Astrocyte (in vitro differentiated cells and primary cell): ENCODE measurements around the gene ACMSD. TPM values are rescaled to one million over a fixed set of nuclear protein-coding genes. Genes with fewer than 3 reads are reported as not detected.
"Not testable (repeated sequence)": the region's sequence is repeated elsewhere in the genome, so short reads cannot be mapped to it uniquely, and the experiment has no call there.

Experiments
- DNase-seq: peaks from one replicate; pipeline ENCODE4 v3.0.0-alpha.2; 2010; ENCODE audit warnings: low read depth
- FAIRE-seq: peaks from 2 replicates; lab custom pipeline; 2011; peaks lifted over from hg19 to GRCh38; lab: Jason Lieb, UNC
- H2AFZ ChIP-seq: 2 replicates; pipeline ENCODE4 v1.6.0; 2012; ENCODE audit warnings: low read depth, low read length, inconsistent platforms
- H3K27ac ChIP-seq: 2 replicates; pipeline ENCODE4 v1.5.1; 2011; ENCODE audit warnings: low read depth, low read length, inconsistent platforms
- H3K27me3 ChIP-seq: 2 replicates; pipeline ENCODE4 v1.6.0; 2011; ENCODE audit warnings: low read length, inconsistent platforms; ENCODE audit not compliant: insufficient read depth
- H3K36me3 ChIP-seq: 2 replicates; pipeline ENCODE4 v1.5.1; 2011; ENCODE audit warnings: low read length, inconsistent platforms; ENCODE audit not compliant: insufficient read depth
- H3K4me1 ChIP-seq: 2 replicates; pipeline ENCODE4 v1.5.1; 2011; ENCODE audit warnings: low read length, inconsistent platforms; ENCODE audit not compliant: insufficient read depth
- H3K4me2 ChIP-seq: 2 replicates; pipeline ENCODE4 v1.6.0; 2012; ENCODE audit warnings: low read length, inconsistent platforms
- H3K4me3 ChIP-seq: 2 replicates; pipeline ENCODE4 v1.5.1; 2011; ENCODE audit warnings: low read depth, mild to moderate bottlenecking, low read length, inconsistent platforms; ENCODE audit not compliant: insufficient read depth
- H3K79me2 ChIP-seq: 2 replicates; pipeline ENCODE4 v1.6.0; 2012; ENCODE audit warnings: mild to moderate bottlenecking, low read length, inconsistent platforms; ENCODE audit not compliant: insufficient read depth
- H3K9ac ChIP-seq: 2 replicates; pipeline ENCODE4 v1.6.0; 2012; ENCODE audit warnings: mild to moderate bottlenecking, low read length, inconsistent platforms
- H3K9me3 ChIP-seq: 2 replicates; pipeline ENCODE4 v1.5.1; 2012; ENCODE audit warnings: low read depth, mild to moderate bottlenecking, low read length, inconsistent platforms; ENCODE audit not compliant: insufficient read depth
- H4K20me1 ChIP-seq: 2 replicates; pipeline ENCODE4 v1.6.0; 2012; ENCODE audit warnings: low read length, inconsistent platforms; ENCODE audit not compliant: insufficient read depth
- H3K27ac Mint-ChIP-seq: one replicate; pipeline ENCODE4 v1.8.0; 2021; ENCODE audit warnings: mild to moderate bottlenecking, mixed read lengths; ENCODE audit not compliant: unreplicated experiment
- H3K27me3 Mint-ChIP-seq: one replicate; pipeline ENCODE4 v1.8.0; 2021; ENCODE audit warnings: low read depth, mixed read lengths; ENCODE audit not compliant: unreplicated experiment
- H3K36me3 Mint-ChIP-seq: one replicate; pipeline ENCODE4 v1.8.0; 2021; ENCODE audit warnings: low read depth, mixed read lengths; ENCODE audit not compliant: unreplicated experiment
- H3K4me1 Mint-ChIP-seq: one replicate; pipeline ENCODE4 v1.8.0; 2021; ENCODE audit warnings: low read depth, mixed read lengths; ENCODE audit not compliant: unreplicated experiment
- H3K4me3 Mint-ChIP-seq: one replicate; pipeline ENCODE4 v1.8.0; 2021; ENCODE audit warnings: mild to moderate bottlenecking, moderate library complexity, mixed read lengths; ENCODE audit not compliant: unreplicated experiment
- H3K9me3 Mint-ChIP-seq: one replicate; pipeline ENCODE4 v1.8.0; 2021; ENCODE audit warnings: mild to moderate bottlenecking, mixed read lengths; ENCODE audit not compliant: unreplicated experiment
- CTCF ChIP-seq: IDR thresholded peaks from 2 replicates; pipeline ENCODE4 v1.5.1; 2011; ENCODE audit warnings: low read depth, mild to moderate bottlenecking, inconsistent platforms, low read length, moderate library complexity; ENCODE audit not compliant: insufficient read depth
- EZH2 ChIP-seq: IDR thresholded peaks from 2 replicates; pipeline ENCODE4 v1.6.1; 2012; ENCODE audit warnings: mild to moderate bottlenecking, low read length, inconsistent platforms; ENCODE audit not compliant: insufficient read depth
- total RNA-seq: library from RNA; stranded (reverse); gene quantifications from 2 replicates; pipeline ENCODE4 v1.2.1, GENCODE V29; 2021

ACMSD gene
- total RNA-seq, 1 donor from 2014 or later: not detected

GRCh38 chr2:134823431-134823830 is 15.0 kb upstream of the ACMSD start:
- H3K36me3 ChIP-seq: no peaks in the 10 kb centered on the region
- H3K4me3 ChIP-seq: no peak overlapping the region
- H3K27ac ChIP-seq: no peak overlapping the region
- Mint-ChIP-seq H3K36me3 (peaks cover 2% of the 10 kb centered on the region), H3K9me3 (no peaks in the 10 kb centered on the region), H3K27ac (no peak overlapping the region), H3K27me3 (no peaks in the 10 kb centered on the region), H3K4me1 (peaks cover 8% of the 10 kb centered on the region), H3K4me3 (no peak overlapping the region)
- H3K9me3 ChIP-seq: no peaks in the 10 kb centered on the region
- no peak overlapping the region for H2AFZ ChIP-seq
- no peaks in the 10 kb centered on the region for H3K79me2 ChIP-seq
- peaks cover 7% of the 10 kb centered on the region for H3K4me1 ChIP-seq
- no peak overlapping the region for H3K4me2 ChIP-seq
- no peaks in the 10 kb centered on the region for H3K27me3 ChIP-seq
- FAIRE-seq: no peak
- TF ChIP-seq CTCF (no peak), EZH2 (no peak)
- no peaks in the 10 kb centered on the region for H4K20me1 ChIP-seq
- no peak for DNase-seq
- H3K9ac ChIP-seq: no peak overlapping the region

- DNase-seq (no peak), FAIRE-seq (no peak)
- H3K4me2 ChIP-seq: no peak overlapping the region
- no peak overlapping the region for H3K4me3 Mint-ChIP-seq
- H3K27ac ChIP-seq: no peak overlapping the region
- H3K27me3 ChIP-seq: no peaks in the 10 kb centered on the region
- H3K27me3 Mint-ChIP-seq: no peaks in the 10 kb centered on the region
- no peak overlapping the region for H3K4me3 ChIP-seq
- H3K9me3 ChIP-seq: no peaks in the 10 kb centered on the region
- peaks cover 8% of the 10 kb centered on the region for H3K4me1 Mint-ChIP-seq
- no peak for TF ChIP-seq EZH2
- TF ChIP-seq CTCF: no peak
- H3K27ac Mint-ChIP-seq: no peak overlapping the region
- no peaks in the 10 kb centered on the region for H3K36me3 ChIP-seq
- no peaks in the 10 kb centered on the region for H4K20me1 ChIP-seq
- no peak overlapping the region for H2AFZ ChIP-seq
- peaks cover 3% of the 10 kb centered on the region for H3K4me1 ChIP-seq
- H3K9ac ChIP-seq: no peak overlapping the region
- no peaks in the 10 kb centered on the region for H3K79me2 ChIP-seq
- peaks cover 2% of the 10 kb centered on the region for H3K36me3 Mint-ChIP-seq
- H3K9me3 Mint-ChIP-seq: no peaks in the 10 kb centered on the region
Observed at GRCh38 chr2:134823832-134824231, 14.6 kb upstream of the ACMSD start.

GRCh38 chr2:134825716-134826115 is 12.7 kb upstream of the ACMSD start:
- not testable (repeated sequence) for H3K27me3 ChIP-seq, H3K4me1 Mint-ChIP-seq, H3K27me3 Mint-ChIP-seq, H3K79me2 ChIP-seq, H3K4me3 Mint-ChIP-seq, H3K4me1 ChIP-seq, H3K36me3 ChIP-seq, H3K4me2 ChIP-seq, FAIRE-seq, H4K20me1 ChIP-seq, H3K9me3 ChIP-seq, H3K36me3 Mint-ChIP-seq, H3K27ac ChIP-seq, H3K4me3 ChIP-seq, H3K27ac Mint-ChIP-seq, DNase-seq, H2AFZ ChIP-seq, H3K9ac ChIP-seq, H3K9me3 Mint-ChIP-seq
